HG03097 (cell line): ENCODE results near the gene NUFIP2.
"Not testable (repeated sequence)": the region's sequence is repeated elsewhere in the genome, so short reads cannot be mapped to it uniquely, and the experiment has no call there.

Source experiments
- ATAC-seq: cut with Tn5 transposase; IDR thresholded peaks from one replicate; pipeline ENCODE4 v1.9.1; 2021; ENCODE audit not compliant: unreplicated experiment, low FRiP score

The NUFIP2 gene, protein sequence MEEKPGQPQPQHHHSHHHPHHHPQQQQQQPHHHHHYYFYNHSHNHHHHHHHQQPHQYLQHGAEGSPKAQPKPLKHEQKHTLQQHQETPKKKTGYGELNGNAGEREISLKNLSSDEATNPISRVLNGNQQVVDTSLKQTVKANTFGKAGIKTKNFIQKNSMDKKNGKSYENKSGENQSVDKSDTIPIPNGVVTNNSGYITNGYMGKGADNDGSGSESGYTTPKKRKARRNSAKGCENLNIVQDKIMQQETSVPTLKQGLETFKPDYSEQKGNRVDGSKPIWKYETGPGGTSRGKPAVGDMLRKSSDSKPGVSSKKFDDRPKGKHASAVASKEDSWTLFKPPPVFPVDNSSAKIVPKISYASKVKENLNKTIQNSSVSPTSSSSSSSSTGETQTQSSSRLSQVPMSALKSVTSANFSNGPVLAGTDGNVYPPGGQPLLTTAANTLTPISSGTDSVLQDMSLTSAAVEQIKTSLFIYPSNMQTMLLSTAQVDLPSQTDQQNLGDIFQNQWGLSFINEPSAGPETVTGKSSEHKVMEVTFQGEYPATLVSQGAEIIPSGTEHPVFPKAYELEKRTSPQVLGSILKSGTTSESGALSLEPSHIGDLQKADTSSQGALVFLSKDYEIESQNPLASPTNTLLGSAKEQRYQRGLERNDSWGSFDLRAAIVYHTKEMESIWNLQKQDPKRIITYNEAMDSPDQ

DNA sequence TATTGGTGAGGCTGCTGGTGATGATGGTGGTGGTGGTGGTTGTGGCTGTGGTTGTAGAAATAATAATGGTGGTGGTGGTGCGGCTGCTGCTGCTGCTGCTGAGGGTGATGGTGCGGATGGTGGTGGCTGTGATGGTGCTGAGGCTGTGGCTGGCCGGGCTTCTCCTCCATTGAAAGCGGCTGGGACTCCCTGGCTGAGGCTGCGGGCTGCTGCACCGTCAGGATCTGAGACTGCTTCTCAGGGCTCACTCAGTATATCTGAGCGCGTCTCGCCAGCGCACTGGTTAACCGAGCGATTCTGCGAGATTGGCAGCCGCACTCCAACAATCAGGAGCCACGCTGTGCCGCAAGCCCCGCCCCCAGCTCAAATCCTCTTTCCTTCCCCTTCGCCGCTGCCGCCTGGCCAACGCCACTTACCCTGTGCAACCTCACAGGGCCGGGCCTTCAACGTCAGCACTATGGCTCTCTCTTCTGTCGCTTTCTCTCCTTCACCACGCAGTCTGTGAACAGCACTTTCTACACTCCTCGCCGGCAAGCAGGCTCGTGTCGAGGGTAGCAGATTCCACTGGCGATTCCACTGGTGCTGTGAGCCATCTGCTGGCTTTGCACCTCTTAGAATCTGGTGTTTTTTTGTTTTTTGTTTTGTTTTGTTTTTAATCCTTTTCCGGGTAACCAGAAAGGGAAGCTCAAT is at the start of gene NUFIP2:
Gene NUFIP2, minus strand, starts transcription at position 259 of the 690 bp plus-strand sequence. Its CDS starts 89 bp downstream, at position 170.
- peak; percentile 80 for ATAC-seq

DNA sequence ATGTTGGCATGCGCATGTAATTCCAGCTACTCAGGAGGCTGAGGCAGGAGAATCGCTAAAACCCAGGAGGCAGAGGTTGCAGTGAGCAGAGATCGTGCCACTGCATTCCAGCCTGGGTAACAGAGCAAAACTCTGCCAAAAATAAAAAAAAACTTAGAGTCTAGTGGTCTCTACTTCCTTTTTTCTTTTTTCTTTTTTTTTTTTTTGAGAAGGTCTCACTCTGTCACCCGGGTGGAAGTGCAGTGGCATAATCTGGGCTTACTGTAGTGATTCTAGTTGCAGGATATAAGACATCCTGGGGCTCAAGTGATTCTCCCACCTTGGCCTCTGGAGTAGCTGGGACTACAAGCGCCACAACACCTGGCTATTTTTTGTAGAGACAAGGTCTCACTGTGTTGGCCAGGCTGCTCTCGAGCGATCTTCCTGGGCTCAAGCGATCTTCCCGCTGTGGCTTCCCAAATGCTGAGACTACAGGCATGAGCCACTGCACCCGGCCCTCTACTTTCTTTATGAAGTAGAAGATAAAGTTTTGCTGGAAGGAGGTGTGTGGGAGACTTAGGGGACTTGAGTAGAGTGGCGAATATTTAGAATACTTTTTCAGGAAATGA is 48.3 kb upstream of the NUFIP2 start:
- ATAC-seq, result no peak

DNA sequence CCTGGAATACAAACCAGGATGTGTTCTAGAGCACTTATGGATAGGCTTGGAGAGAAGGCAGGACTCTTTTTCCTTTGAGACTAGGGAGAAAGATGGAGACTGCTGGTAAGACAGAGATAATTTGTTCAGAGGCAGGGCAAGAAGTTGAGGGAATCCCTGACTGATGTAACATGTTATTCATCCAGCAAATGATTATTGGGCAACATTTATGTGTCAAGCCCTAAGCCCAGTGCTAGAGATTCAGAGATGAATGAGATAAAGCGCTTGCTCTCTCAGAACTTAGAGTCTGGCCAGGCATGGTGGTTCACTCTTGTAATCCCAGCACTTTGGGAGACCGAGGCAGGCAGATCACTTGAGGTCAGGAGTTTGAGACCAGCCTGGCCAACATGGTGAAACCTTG is 47.8 kb upstream of the NUFIP2 start:
- ATAC-seq, result no peak

DNA sequence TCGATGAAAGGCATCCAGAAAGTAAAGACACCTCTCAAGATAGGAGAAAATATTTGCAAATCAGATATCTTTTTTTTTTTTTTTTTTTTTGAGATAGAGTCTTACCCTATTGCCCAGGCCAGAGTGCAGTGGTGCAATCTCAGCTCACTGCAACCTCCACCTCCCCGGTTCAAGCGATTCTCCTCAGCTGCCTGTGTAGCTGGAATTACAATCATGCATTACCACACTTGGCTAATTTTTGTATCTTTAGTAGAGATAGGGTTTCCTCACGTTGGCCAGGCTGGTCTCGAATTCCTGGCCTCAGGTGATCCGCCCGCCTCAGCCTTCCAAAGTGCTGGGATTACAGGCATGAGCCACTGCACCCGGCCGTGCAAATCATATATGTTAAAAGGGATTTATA is 45.1 kb upstream of the NUFIP2 start:
- not testable (repeated sequence) for ATAC-seq

DNA sequence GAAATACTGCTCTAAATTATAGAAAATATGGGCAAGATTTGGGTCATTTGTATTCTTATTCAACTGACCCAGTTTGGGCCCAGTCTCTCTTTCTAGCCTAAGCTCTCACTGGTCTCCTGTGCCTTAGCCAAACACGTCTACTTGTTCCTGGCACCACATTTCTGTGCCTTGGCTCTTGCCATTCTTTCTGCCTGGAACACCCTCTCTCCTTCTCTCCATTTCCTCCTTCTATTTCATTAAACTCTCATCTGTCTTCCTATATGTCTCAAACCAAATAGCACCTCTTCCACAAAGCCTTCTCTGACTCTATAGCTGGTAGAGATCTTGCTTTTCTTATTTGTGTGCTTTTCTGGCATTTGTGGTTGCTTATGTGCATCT is 37.7 kb upstream of the NUFIP2 start:
- no peak for ATAC-seq

DNA sequence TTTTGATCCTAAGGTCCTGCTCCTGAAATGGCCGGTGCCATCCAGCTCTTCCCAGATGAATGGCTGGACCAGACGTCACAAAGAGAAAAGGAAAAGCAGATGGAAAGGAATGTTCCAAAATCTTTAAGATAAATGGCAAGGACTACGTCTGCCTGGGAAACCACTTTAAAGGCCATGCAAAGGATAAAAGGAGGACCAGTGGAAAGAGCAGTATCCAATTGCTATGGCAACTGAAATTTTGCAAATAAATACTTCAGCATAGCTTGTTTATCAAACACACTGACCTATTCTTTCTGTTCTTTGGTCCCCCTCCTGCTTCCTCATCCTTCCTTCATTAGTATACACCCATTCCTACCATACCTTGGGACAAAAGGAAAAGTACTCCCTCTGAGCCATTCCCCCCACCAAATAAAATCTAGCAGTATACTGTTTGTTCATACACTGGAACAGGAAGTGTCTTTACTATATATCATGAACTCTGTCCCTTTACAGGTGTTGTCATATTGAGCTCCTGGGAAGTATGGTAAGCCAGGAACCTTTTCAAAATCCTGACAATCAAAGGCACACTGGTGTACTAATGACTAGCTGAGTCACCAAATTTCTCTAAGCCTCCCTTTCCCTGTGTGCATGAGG is 37.2 kb upstream of the NUFIP2 start:
- ATAC-seq, result no peak

DNA sequence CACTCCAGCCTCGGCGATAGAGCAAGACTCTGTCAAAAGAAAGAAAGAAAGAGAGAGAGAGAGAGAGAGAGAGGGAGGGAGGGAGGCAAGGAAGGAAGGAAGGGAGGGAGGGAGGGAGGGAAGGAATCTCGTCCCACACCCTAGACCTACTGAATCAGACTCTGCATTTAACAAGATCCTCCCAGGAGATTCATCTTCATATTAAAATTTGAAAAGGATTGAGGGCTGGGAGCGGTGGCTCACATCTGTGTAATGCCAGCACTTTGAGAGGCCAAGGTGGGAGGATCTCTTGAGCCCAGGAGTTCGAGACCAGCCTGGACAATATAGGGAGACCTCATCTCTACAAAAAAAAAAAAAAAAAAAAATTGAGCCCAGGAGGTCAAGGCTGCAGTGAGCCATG is 33.5 kb upstream of the NUFIP2 start:
- ATAC-seq, result no peak

DNA sequence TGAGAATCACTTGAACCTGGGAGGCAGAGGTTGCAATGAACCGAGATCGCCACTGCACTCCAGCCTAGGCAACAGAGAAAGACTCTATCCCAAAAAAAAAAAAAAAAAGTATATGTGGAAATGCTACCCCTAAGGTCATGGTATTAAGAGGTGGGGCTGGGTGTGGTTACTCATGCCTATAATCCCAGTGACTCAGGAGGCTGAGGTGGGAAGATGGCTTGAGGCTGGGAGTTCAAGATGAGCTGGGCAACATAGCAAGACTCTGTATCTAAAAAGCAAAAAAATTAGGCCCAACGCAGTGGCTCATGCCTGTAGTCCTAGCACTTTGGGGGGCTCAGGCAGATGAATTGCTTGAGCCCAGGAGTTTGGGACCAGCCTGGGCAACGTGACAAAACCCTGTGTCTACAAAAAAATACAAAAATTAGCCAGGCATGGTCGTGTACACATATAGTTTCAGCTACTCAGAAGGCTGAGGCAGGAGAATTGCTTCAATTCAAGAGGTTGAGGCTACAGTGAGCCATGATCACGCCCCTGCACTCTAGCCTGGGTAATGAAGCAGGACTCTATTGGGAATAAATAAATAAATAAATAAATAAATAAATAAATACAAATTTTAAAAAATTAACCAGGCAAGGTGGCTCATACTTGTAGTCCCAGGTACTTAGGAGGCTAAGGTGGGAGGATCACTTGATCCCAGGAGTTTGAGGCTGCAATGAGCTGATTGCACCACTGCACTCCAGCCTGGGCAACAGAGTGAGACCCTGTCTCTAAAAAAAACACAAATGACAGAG is 32.3 kb upstream of the NUFIP2 start:
- no peak for ATAC-seq

DNA sequence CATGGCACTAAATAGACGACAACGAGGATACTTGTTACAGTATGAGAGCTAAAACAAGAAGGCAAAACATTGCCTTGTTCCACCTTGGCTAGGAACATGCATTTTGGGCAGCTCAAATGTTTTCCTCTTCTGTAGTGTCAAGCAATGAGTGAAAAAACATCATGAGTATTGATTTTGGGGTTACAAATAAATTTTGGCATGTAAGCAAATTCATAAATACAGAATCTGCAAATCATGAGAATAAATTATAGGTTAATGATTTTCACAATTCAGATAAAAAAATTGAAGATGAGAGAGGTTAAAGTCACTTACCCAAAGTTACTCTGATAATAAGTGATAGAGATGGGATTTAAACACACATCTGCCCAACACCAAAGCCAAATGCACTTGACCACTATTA is 28.4 kb upstream of the NUFIP2 start:
- no peak for ATAC-seq

DNA sequence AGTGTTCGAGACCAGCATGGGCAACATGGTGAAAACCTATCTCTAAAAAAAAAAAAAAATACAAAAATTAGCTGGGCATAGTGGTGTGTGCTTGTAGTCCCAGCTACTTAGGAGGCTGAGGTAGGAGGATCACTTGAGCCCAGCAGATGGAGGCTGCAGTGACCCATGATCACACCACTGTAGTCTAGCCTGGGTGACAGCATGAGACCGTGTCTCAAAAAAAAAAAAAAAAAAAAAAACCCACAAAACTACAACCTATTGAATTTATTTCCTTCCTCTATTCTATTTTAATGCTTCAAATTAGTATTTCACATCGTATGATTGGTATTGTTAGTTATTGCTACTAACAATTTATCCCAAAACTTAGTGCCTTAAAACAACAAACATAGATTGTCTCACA is 9.4 kb upstream of the NUFIP2 start:
- no peak for ATAC-seq

DNA sequence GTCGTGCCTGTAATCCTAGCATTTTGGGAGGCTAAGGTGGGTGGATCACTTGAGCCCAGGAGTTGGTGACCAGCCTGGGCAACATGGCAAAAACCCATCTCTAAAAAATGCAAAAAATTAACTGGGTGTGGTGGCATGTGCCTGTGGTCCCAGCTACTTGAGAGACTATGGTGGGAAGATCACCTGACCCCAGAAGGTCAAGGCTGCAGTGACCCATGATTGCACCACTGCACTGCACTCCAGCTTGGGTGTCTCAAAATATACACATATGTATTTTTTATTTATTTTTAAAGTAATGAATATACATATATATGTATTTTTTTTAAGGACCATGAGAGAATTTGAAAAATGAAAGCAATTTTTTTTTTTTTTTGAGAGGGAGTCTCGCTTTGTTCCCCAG is 5.1 kb upstream of the NUFIP2 start:
- ATAC-seq, result no peak

DNA sequence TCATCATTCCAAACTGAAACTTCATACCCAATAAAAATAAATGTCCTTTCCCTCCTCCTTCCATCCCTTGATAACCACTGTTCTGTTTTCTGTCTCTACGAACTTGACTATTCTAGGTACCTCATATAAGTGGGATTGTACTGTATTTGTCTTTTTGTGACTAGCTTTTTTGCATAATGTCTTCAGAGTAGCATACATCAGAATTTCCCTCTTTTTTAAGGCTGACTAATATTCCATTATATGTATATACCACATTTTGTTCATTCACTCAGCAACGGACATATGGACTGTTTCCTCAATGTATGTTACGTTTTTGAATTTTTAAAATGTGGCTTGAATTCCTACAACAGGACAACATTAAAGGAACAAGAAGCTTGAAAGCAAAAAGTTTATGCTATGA is 1.5 kb upstream of the NUFIP2 start:
- no peak for ATAC-seq

DNA sequence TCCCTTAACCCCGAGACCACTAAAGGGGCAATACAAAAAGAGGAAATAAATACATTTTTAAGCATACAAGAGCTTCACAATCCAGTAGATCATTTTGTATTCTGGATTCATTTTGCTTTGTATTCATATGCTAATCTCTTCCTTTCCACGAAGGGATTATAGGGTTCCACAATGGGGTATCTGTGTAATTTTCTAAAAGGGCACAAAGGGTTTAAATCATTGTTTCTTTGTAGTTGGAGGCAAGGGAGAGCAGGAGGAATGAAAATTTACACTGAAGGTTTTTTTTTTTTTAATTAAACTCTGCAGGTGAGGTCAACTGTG is 592 bp upstream of the NUFIP2 start:
- no peak for ATAC-seq

DNA sequence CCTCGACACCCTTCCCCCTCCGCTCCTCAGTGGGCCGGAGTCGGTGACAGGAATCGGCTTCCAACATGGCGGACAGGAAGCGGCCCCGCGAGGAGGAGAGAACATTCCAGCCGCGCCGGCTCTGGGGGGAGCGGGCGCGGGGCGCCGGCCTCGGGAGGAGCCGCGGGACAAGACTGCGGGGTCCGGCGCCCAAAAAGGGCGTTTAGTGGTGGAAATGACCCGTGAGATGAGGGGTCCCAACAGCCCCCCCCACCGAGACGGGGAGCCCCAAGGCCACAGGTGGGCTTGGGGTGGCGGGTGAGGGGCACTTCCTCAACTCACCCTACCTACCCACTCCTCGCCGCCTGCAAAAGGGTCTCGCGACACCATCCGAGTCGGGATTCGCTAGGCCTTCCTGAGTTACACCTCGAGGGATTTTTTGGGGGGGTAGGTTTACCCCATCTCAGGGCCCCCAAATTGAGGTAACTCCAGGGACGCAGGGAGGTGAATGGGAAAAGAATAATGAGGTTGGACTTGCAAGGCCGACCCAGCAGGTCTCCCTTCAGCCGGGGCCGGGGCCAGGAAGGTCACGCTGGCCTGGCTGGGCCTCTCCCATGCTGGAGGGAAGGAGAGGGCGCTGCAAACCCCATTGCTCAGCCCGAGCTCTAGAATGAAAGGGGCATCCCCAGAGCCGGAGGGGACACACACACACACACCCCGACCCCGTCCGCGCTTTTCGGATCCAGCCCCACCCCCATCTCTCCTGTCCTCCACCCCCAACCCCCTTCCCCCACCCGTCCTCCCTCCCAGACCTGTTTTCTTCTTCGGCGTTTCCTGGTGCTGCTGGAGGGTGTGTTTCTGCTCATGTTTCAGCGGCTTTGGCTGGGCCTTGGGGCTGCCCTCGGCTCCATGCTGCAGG is 707 bp downstream of the NUFIP2 start:
- ATAC-seq, result peak; percentile 10

DNA sequence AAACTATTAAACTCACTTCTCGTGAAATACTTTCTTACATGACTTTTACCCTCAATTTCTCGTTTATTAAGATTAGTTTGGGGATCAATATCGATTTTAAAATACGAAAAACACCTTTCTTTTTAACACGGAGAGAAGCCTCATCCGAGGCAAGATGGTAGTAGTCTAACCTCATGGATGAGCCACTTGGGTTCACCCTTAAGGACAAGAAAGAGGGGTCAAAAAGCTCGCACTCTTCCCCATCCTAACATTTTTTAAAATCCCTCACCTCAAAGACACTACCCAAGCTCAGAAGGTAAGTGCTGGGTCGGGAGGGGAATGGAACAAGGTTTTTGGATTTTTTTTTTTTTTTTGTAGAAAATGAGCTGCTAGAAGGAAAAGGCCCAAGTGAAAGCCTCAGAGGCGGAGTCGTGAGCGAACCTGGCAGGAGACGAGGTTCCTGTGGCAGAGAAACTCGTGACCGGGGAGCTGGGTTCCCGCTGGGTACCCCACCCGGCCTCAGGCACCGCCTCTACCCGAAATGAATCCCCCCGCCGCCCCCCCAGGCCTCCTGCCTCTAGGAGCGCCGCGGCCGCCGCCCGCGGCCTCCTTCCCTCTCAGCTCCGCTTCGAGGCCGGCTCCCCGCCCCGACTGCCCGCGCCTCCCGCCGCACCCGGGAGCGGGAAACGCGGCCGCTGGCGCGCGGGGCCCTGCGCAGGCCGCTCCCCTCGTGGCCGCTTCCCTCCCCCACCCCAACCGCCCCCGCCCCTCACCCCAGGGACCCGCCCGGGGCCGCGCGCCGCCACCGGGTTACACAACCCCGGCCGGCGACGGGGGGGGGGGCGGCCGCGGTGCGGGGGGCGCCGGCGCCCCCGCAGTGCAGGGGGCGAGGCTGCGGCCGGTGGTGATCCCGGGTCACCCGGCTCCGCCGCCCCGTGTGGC is 1.6 kb downstream of the NUFIP2 start:
- ATAC-seq, result no peak

DNA sequence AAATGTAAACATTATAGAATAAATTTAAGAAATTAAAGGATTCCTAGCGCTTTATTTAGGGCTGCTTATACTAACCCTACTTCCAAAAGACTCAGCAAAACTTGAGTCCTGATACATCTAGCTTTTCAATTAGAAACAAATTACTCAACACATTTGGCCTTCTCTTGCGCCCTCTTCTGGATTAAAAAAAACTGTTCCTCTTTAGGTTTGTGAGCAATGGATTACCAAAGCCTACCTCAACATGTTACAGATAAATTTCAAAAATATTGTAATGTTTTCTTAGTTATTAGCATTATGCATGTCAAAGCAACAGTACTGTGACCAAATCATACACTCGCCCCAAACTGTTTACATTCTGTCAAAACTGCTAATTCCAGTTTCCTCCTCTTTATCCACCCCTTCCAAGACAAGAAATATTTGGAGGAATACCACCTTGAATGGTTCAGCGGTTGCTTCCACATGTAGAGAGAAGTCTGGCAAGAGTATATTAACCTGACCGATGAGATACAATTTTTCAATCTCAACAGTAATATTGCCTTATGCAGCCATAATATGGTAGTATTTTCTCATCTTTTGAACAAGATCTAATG is 2.7 kb downstream of the NUFIP2 start:
- no peak for ATAC-seq

DNA sequence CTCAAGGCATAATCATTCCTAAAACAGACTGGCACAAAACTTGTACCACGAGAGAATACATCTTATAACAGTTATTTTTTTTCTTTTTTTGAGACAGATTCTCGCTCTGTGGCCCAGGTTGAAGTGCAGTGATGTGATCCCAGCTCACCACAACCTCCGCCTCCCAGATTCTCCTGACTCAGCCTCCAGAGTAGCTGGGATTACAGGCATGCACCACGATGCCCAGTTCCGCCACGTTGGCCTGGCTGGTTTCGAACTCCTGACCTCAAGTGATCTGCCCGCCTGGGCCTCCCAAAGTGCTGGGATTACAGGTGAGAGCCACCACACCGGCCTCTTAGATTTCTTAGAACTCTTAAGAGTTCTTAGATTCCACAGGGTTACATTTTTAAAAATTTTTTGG is 4.1 kb downstream of the NUFIP2 start:
- ATAC-seq, result no peak

DNA sequence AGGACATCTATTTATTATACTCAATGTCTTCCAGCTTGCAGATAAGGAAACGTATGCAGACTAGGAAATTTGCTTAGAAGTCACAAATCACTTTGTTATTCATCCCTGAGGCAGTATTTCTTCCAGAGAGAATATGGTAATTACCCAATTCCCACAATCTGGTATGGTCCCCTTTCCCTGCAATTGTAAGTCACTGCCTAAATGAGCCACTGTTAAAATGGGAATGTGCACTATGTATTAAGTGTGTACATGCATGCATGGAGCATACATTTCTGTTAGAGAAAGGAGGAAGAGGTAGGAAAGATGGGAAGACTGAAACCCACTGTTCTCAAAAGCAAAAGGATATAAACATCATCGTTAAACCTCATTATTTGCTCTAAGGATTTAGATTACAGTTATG is 10.0 kb downstream of the NUFIP2 start:
- no peak for ATAC-seq
